ENCODE measurements around the gene PDE1C. TPM values are rescaled to one million over a fixed set of nuclear protein-coding genes. Genes with fewer than 3 reads are reported as not detected.

The PDE1C gene
- total RNA-seq, 2 donors from 2014 or later, result 0.26 to 0.60 TPM

GRCh38 chr7:32034052-32034451, 36.2 kb downstream of the PDE1C start:
- Histone ChIP-seq H3K4me1 (ENCODE audit: control insufficient read depth, insufficient read depth, low read length) (peaks cover 2% of the 10 kb centered on the region), H3K27ac (ENCODE audit: low read depth, low read length) (no peak overlapping the region), H3K27me3 (ENCODE audit: control insufficient read depth, insufficient read depth, low read length, poor library complexity, severe bottlenecking) (no peaks in the 10 kb centered on the region), H3K9ac (ENCODE audit: extremely low read depth, low read length, poor library complexity, severe bottlenecking) (no peak overlapping the region), H3K9me3 (ENCODE audit: control insufficient read depth, low read length) (peaks cover 14% of the 10 kb centered on the region), H3K4me3 (ENCODE audit: low read length) (no peak overlapping the region), H3K36me3 (ENCODE audit: control insufficient read depth, insufficient read depth, low read length) (no peaks in the 10 kb centered on the region)
- Mint-ChIP-seq H3K27me3 (ENCODE audit: insufficient read depth) (peaks cover 11% of the 10 kb centered on the region), H3K36me3 (ENCODE audit: low read depth) (no peaks in the 10 kb centered on the region), H3K9me3 (peaks cover 13% of the 10 kb centered on the region), H3K4me3 (no peak overlapping the region), H3K4me1 (peaks cover 26% of the 10 kb centered on the region), H3K27ac (no peak overlapping the region)
- DNase-seq, result no peak
- WGBS, 2 experiments (ENCODE audit: insufficient coverage in 1 of 2, insufficient read length in 1 of 2), result 82 to 92% methylated on average over 1 to 2 of the region's 2 CpGs
- no peak for TF ChIP-seq CTCF (conservative IDR thresholded peaks at IDR 0.05)

- TF ChIP-seq CTCF (conservative IDR thresholded peaks at IDR 0.05), result no peak
- H3K4me3 ChIP-seq (ENCODE audit: low read length), result no peak overlapping the region
- H3K36me3 ChIP-seq (ENCODE audit: control insufficient read depth, insufficient read depth, low read length), result no peaks in the 10 kb centered on the region
- Mint-ChIP-seq H3K4me1 (peaks cover 22% of the 10 kb centered on the region), H3K27ac (no peak overlapping the region), H3K4me3 (no peak overlapping the region), H3K27me3 (ENCODE audit: insufficient read depth) (peaks cover 11% of the 10 kb centered on the region), H3K36me3 (ENCODE audit: low read depth) (no peaks in the 10 kb centered on the region), H3K9me3 (peaks cover 13% of the 10 kb centered on the region)
- no peak overlapping the region for H3K9ac ChIP-seq (ENCODE audit: extremely low read depth, low read length, poor library complexity, severe bottlenecking)
- no peak for DNase-seq
- 78 to 91% methylated on average over 1 to 3 of the region's 3 CpGs for WGBS, 2 experiments (ENCODE audit: insufficient coverage in 1 of 2, insufficient read length in 1 of 2)
- peaks cover 14% of the 10 kb centered on the region for H3K9me3 ChIP-seq (ENCODE audit: control insufficient read depth, low read length)
- no peak overlapping the region for H3K27ac ChIP-seq (ENCODE audit: low read depth, low read length)
- H3K4me1 ChIP-seq (ENCODE audit: control insufficient read depth, insufficient read depth, low read length), result peaks cover 2% of the 10 kb centered on the region
- H3K27me3 ChIP-seq (ENCODE audit: control insufficient read depth, insufficient read depth, low read length, poor library complexity, severe bottlenecking), result no peaks in the 10 kb centered on the region
These were observed 37.2 kb downstream of the PDE1C start for GRCh38 chr7:32033006-32033405.

- Histone ChIP-seq H3K36me3 (ENCODE audit: control insufficient read depth, insufficient read depth, low read length) (no peaks in the 10 kb centered on the region), H3K4me3 (ENCODE audit: low read length) (no peak overlapping the region), H3K9me3 (ENCODE audit: control insufficient read depth, low read length) (peaks cover 14% of the 10 kb centered on the region), H3K27ac (ENCODE audit: low read depth, low read length) (no peak overlapping the region), H3K9ac (ENCODE audit: extremely low read depth, low read length, poor library complexity, severe bottlenecking) (no peak overlapping the region), H3K4me1 (ENCODE audit: control insufficient read depth, insufficient read depth, low read length) (peaks cover under 1% of the 10 kb centered on the region), H3K27me3 (ENCODE audit: control insufficient read depth, insufficient read depth, low read length, poor library complexity, severe bottlenecking) (no peaks in the 10 kb centered on the region)
- 94 to 100% methylated on average over 2 to 4 of the region's 4 CpGs for WGBS, 2 experiments (ENCODE audit: insufficient coverage in 1 of 2, insufficient read length in 1 of 2)
- Mint-ChIP-seq H3K27me3 (ENCODE audit: insufficient read depth) (peaks cover 11% of the 10 kb centered on the region), H3K4me3 (no peak overlapping the region), H3K27ac (no peak overlapping the region), H3K4me1 (peaks cover 15% of the 10 kb centered on the region), H3K36me3 (ENCODE audit: low read depth) (no peaks in the 10 kb centered on the region), H3K9me3 (peaks cover 13% of the 10 kb centered on the region)
- no peak for DNase-seq
- no peak for TF ChIP-seq CTCF (conservative IDR thresholded peaks at IDR 0.05)
These were observed 38.0 kb downstream of the PDE1C start for GRCh38 chr7:32032211-32032610.

All from endodermal cell (in vitro differentiated cells).